ENCODE results near the gene FNTB.
A peak's percentile ranks its signal among the peaks of the same experiment; 100 is the strongest.

Gene FNTB

GRCh38 chr14:65070471-65070976, 83.8 kb downstream of the FNTB start:
- DNase-seq (ENCODE audit: insufficient read length) = no peak
- no peak for FAIRE-seq
- no peak for TF ChIP-seq TAF1 (IDR thresholded peaks at IDR 0.05; ENCODE audit: borderline replicate concordance, low read depth, low read length)
- no peak for TF ChIP-seq POLR2A (IDR thresholded peaks at IDR 0.05; ENCODE audit: low read depth, low read length)
- no peak for TF ChIP-seq POLR2AphosphoS5 (IDR thresholded peaks at IDR 0.05; ENCODE audit: low read depth, low read length)

DNA sequence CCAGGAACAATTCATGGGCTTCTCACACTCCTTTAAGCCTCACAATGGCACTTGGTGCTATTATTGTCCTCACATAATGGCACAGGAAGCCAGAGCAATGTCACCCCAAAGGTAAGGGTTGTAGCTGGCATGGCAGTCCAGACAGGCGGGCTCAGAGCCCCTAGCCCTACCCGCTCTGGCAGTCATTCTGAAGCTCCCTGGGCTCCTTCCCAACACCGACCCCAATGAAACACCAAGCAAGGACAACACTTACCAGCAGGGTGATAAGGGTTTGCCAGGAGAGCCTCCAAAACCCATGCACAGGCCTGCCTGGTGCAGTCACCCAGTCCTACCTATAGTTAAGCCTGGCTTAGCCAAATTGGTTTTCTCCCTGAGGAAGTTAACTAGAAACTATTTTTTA, 84.8 kb downstream of the FNTB start:
- no peak for FAIRE-seq
- TF ChIP-seq POLR2AphosphoS5 (IDR thresholded peaks at IDR 0.05; ENCODE audit: low read depth, low read length) (no peak), TAF1 (IDR thresholded peaks at IDR 0.05; ENCODE audit: borderline replicate concordance, low read depth, low read length) (no peak), POLR2A (IDR thresholded peaks at IDR 0.05; ENCODE audit: low read depth, low read length) (no peak)
- no peak for DNase-seq (ENCODE audit: insufficient read length)

DNA sequence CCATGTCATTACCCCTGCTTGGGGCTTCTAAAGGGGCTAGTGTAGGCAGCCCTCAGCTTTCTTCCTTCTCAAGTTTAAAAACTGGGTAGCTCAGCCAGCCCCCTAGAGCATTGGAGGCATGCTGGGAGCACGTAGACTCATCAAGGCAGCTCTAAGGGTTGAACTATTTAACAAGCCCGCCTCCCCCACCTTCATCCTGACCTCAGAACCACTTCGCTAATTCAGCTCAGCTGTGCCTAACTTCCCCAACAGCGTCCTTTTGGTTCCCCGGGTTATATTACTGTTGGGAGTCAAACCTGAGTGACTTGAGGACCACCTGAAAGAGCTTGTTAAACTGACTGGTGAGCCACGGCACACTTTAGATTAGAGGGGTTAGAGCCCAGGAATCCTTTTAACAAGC, 85.6 kb downstream of the FNTB start:
- FAIRE-seq (no peak), DNase-seq (ENCODE audit: insufficient read length) (no peak)
- TF ChIP-seq TAF1 (IDR thresholded peaks at IDR 0.05; ENCODE audit: borderline replicate concordance, low read depth, low read length) = no peak
- no peak for TF ChIP-seq POLR2AphosphoS5 (IDR thresholded peaks at IDR 0.05; ENCODE audit: low read depth, low read length)
- no peak for TF ChIP-seq POLR2A (IDR thresholded peaks at IDR 0.05; ENCODE audit: low read depth, low read length)

DNA sequence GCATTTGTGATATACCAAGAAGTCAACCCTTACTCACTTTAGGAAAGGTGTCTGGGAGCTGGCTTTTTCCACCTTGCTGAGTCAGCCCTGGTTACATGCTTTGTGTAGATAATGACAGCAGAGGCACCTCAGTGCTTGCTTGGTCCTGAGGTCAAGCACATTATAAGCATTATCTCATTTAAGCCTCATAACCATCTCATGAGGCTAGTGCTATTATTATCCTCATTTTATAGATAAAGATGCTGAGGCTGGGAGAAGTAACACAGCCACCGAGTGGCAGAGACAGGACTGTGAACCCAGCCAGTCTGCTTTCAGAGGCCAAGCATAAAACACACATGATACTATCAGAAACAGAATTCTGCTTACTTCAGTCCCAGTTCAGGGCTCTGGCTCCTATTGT, 86.2 kb downstream of the FNTB start:
- no peak for FAIRE-seq

DNA sequence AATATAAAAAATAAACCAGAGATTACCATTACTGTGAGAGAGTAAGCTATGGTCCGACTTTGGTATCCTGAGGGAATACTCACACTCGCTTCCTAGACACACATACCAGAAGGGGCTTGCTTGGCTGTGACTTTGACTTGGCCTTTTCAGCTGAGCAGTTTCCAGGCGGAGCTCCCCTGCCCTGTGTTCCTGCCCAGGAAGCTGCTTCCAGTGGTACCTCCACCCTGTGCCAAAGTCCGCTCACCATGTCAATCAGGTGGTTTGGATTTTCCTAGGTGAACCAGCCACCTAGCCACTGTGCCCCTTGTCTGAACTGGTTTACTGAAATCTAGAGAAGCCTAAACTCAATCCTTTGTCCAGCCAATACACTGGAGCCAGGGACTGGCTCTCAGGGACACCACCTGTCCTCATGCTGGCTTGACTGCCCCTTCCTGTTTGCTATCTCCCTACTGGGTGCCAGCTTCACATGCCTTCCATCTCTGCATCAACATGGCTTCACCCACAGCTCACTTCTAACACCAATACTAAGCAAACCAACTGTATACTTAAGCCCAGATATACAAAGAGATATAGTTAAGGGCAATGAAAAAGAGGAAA, 87.0 kb downstream of the FNTB start:
- FAIRE-seq (peak; percentile 5), DNase-seq (ENCODE audit: insufficient read length) (no peak)
- TF ChIP-seq TAF1 (IDR thresholded peaks at IDR 0.05; ENCODE audit: borderline replicate concordance, low read depth, low read length) = no peak
- TF ChIP-seq POLR2A (IDR thresholded peaks at IDR 0.05; ENCODE audit: low read depth, low read length) = no peak
- TF ChIP-seq POLR2AphosphoS5 (IDR thresholded peaks at IDR 0.05; ENCODE audit: low read depth, low read length) = no peak

More for the DNA sequence above, 86.2 kb downstream of the FNTB start:
- TF ChIP-seq POLR2A (IDR thresholded peaks at IDR 0.05; ENCODE audit: low read depth, low read length) (no peak), TAF1 (IDR thresholded peaks at IDR 0.05; ENCODE audit: borderline replicate concordance, low read depth, low read length) (no peak), POLR2AphosphoS5 (IDR thresholded peaks at IDR 0.05; ENCODE audit: low read depth, low read length) (no peak)
- no peak for DNase-seq (ENCODE audit: insufficient read length)

GRCh38 chr14:65074449-65075150, 87.9 kb downstream of the FNTB start:
- no peak for DNase-seq (ENCODE audit: insufficient read length)
- no peak for TF ChIP-seq TAF1 (IDR thresholded peaks at IDR 0.05; ENCODE audit: borderline replicate concordance, low read depth, low read length)
- no peak for TF ChIP-seq POLR2A (IDR thresholded peaks at IDR 0.05; ENCODE audit: low read depth, low read length)
- no peak for TF ChIP-seq POLR2AphosphoS5 (IDR thresholded peaks at IDR 0.05; ENCODE audit: low read depth, low read length)
- no peak for FAIRE-seq

GRCh38 chr14:65075628-65076325, 89.1 kb downstream of the FNTB start:
- TF ChIP-seq TAF1 (IDR thresholded peaks at IDR 0.05; ENCODE audit: borderline replicate concordance, low read depth, low read length) (no peak), POLR2A (IDR thresholded peaks at IDR 0.05; ENCODE audit: low read depth, low read length) (no peak), POLR2AphosphoS5 (IDR thresholded peaks at IDR 0.05; ENCODE audit: low read depth, low read length) (no peak)
- FAIRE-seq = no peak
- no peak for DNase-seq (ENCODE audit: insufficient read length)

DNA sequence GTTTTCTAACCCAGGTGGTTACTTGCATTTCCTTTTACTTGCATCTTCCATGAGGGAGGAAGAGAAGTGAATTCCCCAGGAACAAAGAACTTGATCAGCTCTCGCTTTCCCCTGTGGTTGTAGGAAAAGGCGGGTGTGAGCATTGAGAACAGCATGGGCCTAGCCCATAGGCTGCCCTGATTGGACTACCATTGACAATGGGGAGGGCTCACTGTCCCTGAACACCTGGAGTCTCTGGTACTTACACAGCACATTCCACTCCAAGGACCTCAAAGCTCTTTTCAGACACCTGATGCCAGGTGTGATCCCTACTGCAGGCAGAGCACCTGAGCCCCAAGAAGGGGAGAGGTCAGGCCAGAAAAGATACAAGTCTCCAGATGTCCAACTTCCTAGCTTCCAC, 90.6 kb downstream of the FNTB start:
- TF ChIP-seq POLR2A (IDR thresholded peaks at IDR 0.05; ENCODE audit: low read depth, low read length) (no peak), POLR2AphosphoS5 (IDR thresholded peaks at IDR 0.05; ENCODE audit: low read depth, low read length) (no peak), TAF1 (IDR thresholded peaks at IDR 0.05; ENCODE audit: borderline replicate concordance, low read depth, low read length) (no peak)
- FAIRE-seq = no peak
- no peak for DNase-seq (ENCODE audit: insufficient read length)

- FAIRE-seq (no peak), DNase-seq (ENCODE audit: insufficient read length) (no peak)
- no peak for TF ChIP-seq POLR2A (IDR thresholded peaks at IDR 0.05; ENCODE audit: low read depth, low read length)
- TF ChIP-seq TAF1 (IDR thresholded peaks at IDR 0.05; ENCODE audit: borderline replicate concordance, low read depth, low read length) = no peak
- no peak for TF ChIP-seq POLR2AphosphoS5 (IDR thresholded peaks at IDR 0.05; ENCODE audit: low read depth, low read length)
These were observed 92.5 kb downstream of the FNTB start for GRCh38 chr14:65079201-65079600.

- FAIRE-seq (no peak), DNase-seq (ENCODE audit: insufficient read length) (no peak)
- TF ChIP-seq POLR2A (IDR thresholded peaks at IDR 0.05; ENCODE audit: low read depth, low read length) (no peak), TAF1 (IDR thresholded peaks at IDR 0.05; ENCODE audit: borderline replicate concordance, low read depth, low read length) (no peak), POLR2AphosphoS5 (IDR thresholded peaks at IDR 0.05; ENCODE audit: low read depth, low read length) (no peak)
These were observed 93.1 kb downstream of the FNTB start for GRCh38 chr14:65079768-65080167.

DNA sequence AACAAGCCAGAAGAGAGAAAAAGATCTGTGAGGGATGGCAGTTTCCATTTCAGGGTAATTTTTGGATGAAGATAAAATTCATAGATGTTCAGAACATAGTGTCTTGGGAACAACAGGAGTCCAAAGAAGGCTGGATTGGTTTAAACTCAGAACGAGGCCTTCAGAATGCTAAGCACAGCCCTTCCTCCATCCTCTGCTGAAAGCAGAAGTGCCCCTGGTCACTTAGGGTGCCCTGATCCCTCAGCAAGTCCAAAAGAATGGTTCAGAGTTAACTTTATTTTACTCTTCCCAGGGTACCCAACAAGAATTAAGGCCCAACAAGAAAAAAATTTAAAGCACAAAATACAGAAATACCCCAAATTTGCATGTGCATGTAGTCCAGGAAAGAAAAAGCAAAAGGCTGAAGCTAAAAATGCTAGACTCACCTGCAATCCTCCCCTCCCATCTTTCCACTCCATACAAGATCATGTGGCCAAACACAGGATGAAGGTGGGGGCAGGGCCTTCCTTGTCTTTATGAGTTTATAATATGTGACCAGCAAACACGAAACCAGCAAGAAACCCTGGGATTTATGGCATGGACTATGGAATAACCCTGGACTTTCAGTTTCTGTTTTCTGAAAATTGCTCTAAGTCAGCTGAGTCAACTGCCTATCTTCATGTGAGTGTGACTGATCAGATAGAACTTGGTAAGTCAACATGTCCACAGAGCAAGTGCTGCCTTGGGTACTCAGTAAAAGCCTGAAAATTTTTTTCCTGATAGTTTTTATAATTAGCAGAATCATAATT, 94.5 kb downstream of the FNTB start:
- FAIRE-seq (no peak), DNase-seq (ENCODE audit: insufficient read length) (no peak)
- no peak for TF ChIP-seq POLR2A (IDR thresholded peaks at IDR 0.05; ENCODE audit: low read depth, low read length)
- TF ChIP-seq POLR2AphosphoS5 (IDR thresholded peaks at IDR 0.05; ENCODE audit: low read depth, low read length) = no peak
- no peak for TF ChIP-seq TAF1 (IDR thresholded peaks at IDR 0.05; ENCODE audit: borderline replicate concordance, low read depth, low read length)
